Astrocyte of the spinal cord (primary cell): ENCODE measurements around the gene SLC25A27.

Experiments used
- DNase-seq: peaks from one replicate; pipeline ENCODE4 v3.0.0; 2011; ENCODE audit warnings: low read depth, low spot score
- H3K4me3 ChIP-seq: 2 replicates; pipeline ENCODE4 v1.5.1; 2011; ENCODE audit warnings: low read depth, mild to moderate bottlenecking, low read length, moderate library complexity
- in situ Hi-C: cut with HindIII; loops from 2 replicates; pipeline ENCODE4 v1.10.0; 2017; ENCODE audit warnings: low sequenced_read_pairs
- TF ChIP-seq, protein P1 (sequence below): IDR thresholded peaks from 2 replicates; pipeline ENCODE4 v1.5.1; 2012; ENCODE audit warnings: low read depth, mild to moderate bottlenecking, low read length, inconsistent platforms

Gene SLC25A27

GRCh38 chr6:46626228-46626909, 26.4 kb upstream of the SLC25A27 start:
- TF ChIP-seq, protein P1, sequence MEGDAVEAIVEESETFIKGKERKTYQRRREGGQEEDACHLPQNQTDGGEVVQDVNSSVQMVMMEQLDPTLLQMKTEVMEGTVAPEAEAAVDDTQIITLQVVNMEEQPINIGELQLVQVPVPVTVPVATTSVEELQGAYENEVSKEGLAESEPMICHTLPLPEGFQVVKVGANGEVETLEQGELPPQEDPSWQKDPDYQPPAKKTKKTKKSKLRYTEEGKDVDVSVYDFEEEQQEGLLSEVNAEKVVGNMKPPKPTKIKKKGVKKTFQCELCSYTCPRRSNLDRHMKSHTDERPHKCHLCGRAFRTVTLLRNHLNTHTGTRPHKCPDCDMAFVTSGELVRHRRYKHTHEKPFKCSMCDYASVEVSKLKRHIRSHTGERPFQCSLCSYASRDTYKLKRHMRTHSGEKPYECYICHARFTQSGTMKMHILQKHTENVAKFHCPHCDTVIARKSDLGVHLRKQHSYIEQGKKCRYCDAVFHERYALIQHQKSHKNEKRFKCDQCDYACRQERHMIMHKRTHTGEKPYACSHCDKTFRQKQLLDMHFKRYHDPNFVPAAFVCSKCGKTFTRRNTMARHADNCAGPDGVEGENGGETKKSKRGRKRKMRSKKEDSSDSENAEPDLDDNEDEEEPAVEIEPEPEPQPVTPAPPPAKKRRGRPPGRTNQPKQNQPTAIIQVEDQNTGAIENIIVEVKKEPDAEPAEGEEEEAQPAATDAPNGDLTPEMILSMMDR = peak; percentile 62
- peak; percentile 56 for DNase-seq
- no peak overlapping the region for H3K4me3 ChIP-seq
- in situ Hi-C loops = no loop called here

DNA sequence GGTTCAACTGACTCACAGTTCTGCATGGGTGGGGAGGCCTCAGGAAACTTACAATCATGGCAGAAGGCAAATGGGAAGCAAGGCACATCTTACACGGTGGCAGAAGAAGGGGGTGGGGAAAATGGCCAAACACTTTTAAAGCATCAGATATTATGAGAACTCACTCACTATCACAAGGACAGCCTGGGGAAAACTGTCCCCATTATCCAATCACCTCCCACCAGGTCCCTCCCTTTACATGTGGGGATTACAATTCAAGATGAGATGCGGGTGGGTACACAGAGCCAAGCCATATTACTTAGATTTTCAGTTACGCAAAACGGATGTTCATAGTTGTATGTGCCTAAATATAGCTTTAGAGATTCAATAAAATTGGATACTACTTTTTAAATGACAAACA, 25.8 kb upstream of the SLC25A27 start:
- DNase-seq = no peak
- TF ChIP-seq, protein P1 = no peak
- H3K4me3 ChIP-seq = no peak overlapping the region
- in situ Hi-C loops = no loop called here

- in situ Hi-C loops = no loop called here
- H3K4me3 ChIP-seq = no peak overlapping the region
- DNase-seq = no peak
- TF ChIP-seq, protein P1 = no peak
Observed at GRCh38 chr6:46628498-46628897, 24.3 kb upstream of the SLC25A27 start.

DNA sequence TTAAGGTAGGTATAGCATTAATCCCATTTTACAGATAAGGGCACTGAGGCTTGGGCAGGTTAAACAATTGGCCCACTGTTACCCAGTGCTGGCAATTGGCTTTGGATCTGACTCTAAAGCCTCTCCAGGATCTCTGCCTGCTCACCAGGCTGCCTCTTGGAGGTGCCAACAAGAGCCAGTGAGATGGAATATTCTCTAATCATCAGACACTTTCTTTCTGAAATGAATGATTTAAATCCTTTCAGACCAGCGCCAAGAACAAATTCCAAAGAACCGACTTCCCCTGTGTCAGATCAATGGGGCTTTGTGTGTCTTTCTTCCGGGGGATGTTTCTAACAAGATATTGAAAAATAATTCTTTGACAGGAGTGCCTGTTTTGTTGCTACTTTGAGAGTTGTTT, 23.8 kb upstream of the SLC25A27 start:
- TF ChIP-seq, protein P1 = no peak
- no peak for DNase-seq
- H3K4me3 ChIP-seq = no peak overlapping the region
- in situ Hi-C loops = no loop called here

- in situ Hi-C loops = no loop called here
- DNase-seq = no peak
- TF ChIP-seq, protein P1 = no peak
- H3K4me3 ChIP-seq = no peak overlapping the region
Observed at GRCh38 chr6:46629691-46630090, 23.1 kb upstream of the SLC25A27 start.

GRCh38 chr6:46632053-46632452, 20.7 kb upstream of the SLC25A27 start:
- H3K4me3 ChIP-seq = no peak overlapping the region
- no peak for DNase-seq
- in situ Hi-C loops = no loop called here
- TF ChIP-seq, protein P1 = no peak
